SK-N-SH (cell line): ENCODE data around the gene XRN2. TPM values are rescaled to one million over a fixed set of nuclear protein-coding genes. Genes with fewer than 3 reads are reported as not detected.

Experiments used
- CTCF ChIA-PET: fragments of 300-600, 350-600 bp; formaldehyde crosslinking; extraction: SDS; loops from one replicate; lab custom pipeline; 2021; lab: Yijun Ruan, JAX
- POLR2A ChIA-PET: fragments of 350-600 bp; sonication (Branson Sonifier 250); formaldehyde crosslinking; extraction: SDS; loops from one replicate; lab custom pipeline; 2020; ENCODE audit warnings: antibody characterized with exemption, inconsistent platforms; lab: Yijun Ruan, JAX
- DNase-seq: peaks from one replicate; pipeline ENCODE4 v3.0.0; 2012
- H2AFZ ChIP-seq: fragments of 200-600 bp; sonication (generic); 2 replicates; pipeline ENCODE4 v1.8.1; 2016; ENCODE audit warnings: antibody characterized with exemption, mild to moderate bottlenecking, low read depth
- H3F3A ChIP-seq: fragments of 200-600 bp; sonication (generic); replicated peaks from 2 replicates; pipeline ENCODE3; 2016; ENCODE audit warnings: antibody characterized with exemption, mild to moderate bottlenecking; ENCODE audit not compliant: insufficient read depth
- H3K27ac ChIP-seq, 2 experiments: fragments of 200-500 bp in 1 of 2; fragments of 200-600 bp in 1 of 2; sonication (Bioruptor generic) in 1 of 2; sonication (generic), shearing (Covaris generic) in 1 of 2; 2 replicates each; pipeline versions ENCODE4 v1.5.1 to v1.6.1; 2014 to 2016; ENCODE audit warnings: low read depth in 2 of 2, inconsistent platforms in 1 of 2, low read length in 1 of 2, mild to moderate bottlenecking in 1 of 2, mixed read lengths in 1 of 2
- H3K27me3 ChIP-seq: fragments of 200-600 bp; sonication (generic), shearing (Covaris generic); 2 replicates; pipeline ENCODE4 v1.6.1; 2016; ENCODE audit warnings: mixed run types; ENCODE audit not compliant: insufficient read depth
- H3K36me3 ChIP-seq, 2 experiments: fragments of 200-500 bp in 1 of 2; fragments of 200-600 bp in 1 of 2; sonication (Bioruptor generic) in 1 of 2; sonication (generic) in 1 of 2; replicated peaks in 1 of 2; 2 replicates each; pipeline versions ENCODE3 to v1.5.1; 2014 to 2016; ENCODE audit warnings: low read length in 1 of 2, mild to moderate bottlenecking in 1 of 2; ENCODE audit not compliant: insufficient read depth in 2 of 2, control insufficient read depth in 1 of 2
- H3K4me1 ChIP-seq, 2 experiments: fragments of 200-500 bp in 1 of 2; fragments of 200-600 bp in 1 of 2; sonication (Bioruptor generic) in 1 of 2; sonication (generic), shearing (Covaris generic) in 1 of 2; 2 replicates each; pipeline versions ENCODE4 v1.5.1 to v1.6.1; 2014 to 2016; ENCODE audit warnings: low read depth in 1 of 2, low read length in 1 of 2, mixed run types in 1 of 2; ENCODE audit not compliant: insufficient read depth in 2 of 2, control insufficient read depth in 1 of 2
- H3K4me2 ChIP-seq: fragments of 200-600 bp; sonication (generic), shearing (Covaris generic); 2 replicates; pipeline ENCODE4 v1.6.1; 2017; ENCODE audit warnings: mixed run types
- H3K4me3 ChIP-seq, 2 experiments: fragments of 200-500 bp in 1 of 2; fragments of 200-600 bp in 1 of 2; sonication (Bioruptor generic) in 1 of 2; sonication (generic), shearing (Covaris generic) in 1 of 2; 2 replicates each; pipeline versions ENCODE4 v1.5.1 to v1.8.1; 2014 to 2016; ENCODE audit warnings: low read depth in 2 of 2, inconsistent platforms in 1 of 2, low read length in 1 of 2, mild to moderate bottlenecking in 1 of 2, mixed read lengths in 1 of 2, moderate library complexity in 1 of 2
- H3K79me2 ChIP-seq: fragments of 200-600 bp; sonication (generic); 2 replicates; pipeline ENCODE4 v1.8.1; 2017; ENCODE audit warnings: mild to moderate bottlenecking; ENCODE audit not compliant: insufficient read depth
- H3K9ac ChIP-seq: fragments of 200-600 bp; sonication (generic); 2 replicates; pipeline ENCODE4 v1.6.1; 2017; ENCODE audit warnings: mixed run types
- H3K9me2 ChIP-seq: fragments of 200-600 bp; sonication (generic); 2 replicates; pipeline ENCODE4 v1.6.1; 2017; ENCODE audit warnings: mixed run types
- H3K9me3 ChIP-seq: fragments of 200-600 bp; sonication (generic); 2 replicates; pipeline ENCODE4 v1.6.1; 2017; ENCODE audit warnings: mixed run types, mild to moderate bottlenecking, moderate library complexity
- H4K20me1 ChIP-seq: fragments of 200-600 bp; sonication (generic); 2 replicates; pipeline ENCODE4 v1.6.1; 2017; ENCODE audit warnings: mild to moderate bottlenecking, mixed run types; ENCODE audit not compliant: insufficient read depth
- CHD2 ChIP-seq: fragments of 150-350 bp; IDR thresholded peaks from 2 replicates; pipeline ENCODE4 v1.6.1; 2018; ENCODE audit warnings: low read length; ENCODE audit not compliant: partially characterized antibody
- ELF1 ChIP-seq: IDR thresholded peaks from 2 replicates; pipeline ENCODE4 v1.4.0; 2012
- EZH2phosphoT487 ChIP-seq: fragments of 200-600 bp; sonication (generic); IDR thresholded peaks from 2 replicates; pipeline ENCODE4 v1.6.1; 2017; ENCODE audit warnings: low read depth, mixed run types, mild to moderate bottlenecking, antibody characterized with exemption, moderate library complexity, borderline replicate concordance
- FOSL2 ChIP-seq: IDR thresholded peaks from 2 replicates; pipeline ENCODE4 v1.4.0; 2012; ENCODE audit warnings: low read depth, mild to moderate bottlenecking, moderate library complexity, borderline replicate concordance
- GABPA ChIP-seq: IDR thresholded peaks from 2 replicates; pipeline ENCODE4 v1.4.0; 2012; ENCODE audit warnings: low read depth, mild to moderate bottlenecking
- JUND ChIP-seq: IDR thresholded peaks from 2 replicates; pipeline ENCODE4 v1.4.0; 2012
- MEF2A ChIP-seq: IDR thresholded peaks from 2 replicates; pipeline ENCODE4 v1.4.0; 2012; ENCODE audit warnings: low read depth, borderline replicate concordance
- NFIC ChIP-seq: IDR thresholded peaks from 2 replicates; pipeline ENCODE4 v1.4.0; 2012; ENCODE audit warnings: borderline replicate concordance
- RAD21 ChIP-seq: IDR thresholded peaks from 2 replicates; pipeline ENCODE4 v1.6.1; 2012; ENCODE audit warnings: mild to moderate bottlenecking, low read length
- RXRA ChIP-seq: IDR thresholded peaks from 2 replicates; pipeline ENCODE4 v1.4.0; 2012; ENCODE audit warnings: low read depth, mild to moderate bottlenecking, borderline replicate concordance
- TAF1 ChIP-seq: IDR thresholded peaks from 2 replicates; pipeline ENCODE4 v1.6.1; 2012; ENCODE audit warnings: low read depth, mild to moderate bottlenecking, low read length, moderate library complexity, borderline replicate concordance
- TEAD4 ChIP-seq: IDR thresholded peaks from 2 replicates; pipeline ENCODE4 v1.4.0; 2012; ENCODE audit warnings: mild to moderate bottlenecking, borderline replicate concordance; ENCODE audit not compliant: insufficient read depth
- WGBS: methylation state at CpG from one replicate; pipeline ENCODE4 v1.1.6; 2017; ENCODE audit warnings: low lambda C conversion rate; 5-methylcytosine and 5-hydroxymethylcytosine counted together
- polyA plus RNA-seq, 3 experiments: library from polyadenylated mRNA; depleted of rRNA; stranded (reverse); fragments of >200 nt; gene quantifications; 2 replicates each; pipeline ENCODE4 v1.2.3, GENCODE V29; 2012
- TF ChIP-seq, protein P1 (sequence below): fragments of 150-350 bp; IDR thresholded peaks from 2 replicates; pipeline ENCODE4 v1.6.1; 2017; ENCODE audit warnings: antibody characterized with exemption, low read length, low read depth, borderline replicate concordance
- TF ChIP-seq, protein P2 (sequence below): fragments of 200-600 bp; sonication (generic); IDR thresholded peaks from 2 replicates; pipeline ENCODE4 v1.6.1; 2017; ENCODE audit warnings: antibody characterized with exemption, mild to moderate bottlenecking, moderate library complexity
- TF ChIP-seq, protein P3 (sequence below): IDR thresholded peaks from 2 replicates; pipeline ENCODE4 v1.4.0; 2012; ENCODE audit warnings: low read depth, borderline replicate concordance

The XRN2 gene
- polyA plus RNA-seq, 1 of the 3 experiments (the other 2 are of a cell fraction), result 44.5 TPM

DNA sequence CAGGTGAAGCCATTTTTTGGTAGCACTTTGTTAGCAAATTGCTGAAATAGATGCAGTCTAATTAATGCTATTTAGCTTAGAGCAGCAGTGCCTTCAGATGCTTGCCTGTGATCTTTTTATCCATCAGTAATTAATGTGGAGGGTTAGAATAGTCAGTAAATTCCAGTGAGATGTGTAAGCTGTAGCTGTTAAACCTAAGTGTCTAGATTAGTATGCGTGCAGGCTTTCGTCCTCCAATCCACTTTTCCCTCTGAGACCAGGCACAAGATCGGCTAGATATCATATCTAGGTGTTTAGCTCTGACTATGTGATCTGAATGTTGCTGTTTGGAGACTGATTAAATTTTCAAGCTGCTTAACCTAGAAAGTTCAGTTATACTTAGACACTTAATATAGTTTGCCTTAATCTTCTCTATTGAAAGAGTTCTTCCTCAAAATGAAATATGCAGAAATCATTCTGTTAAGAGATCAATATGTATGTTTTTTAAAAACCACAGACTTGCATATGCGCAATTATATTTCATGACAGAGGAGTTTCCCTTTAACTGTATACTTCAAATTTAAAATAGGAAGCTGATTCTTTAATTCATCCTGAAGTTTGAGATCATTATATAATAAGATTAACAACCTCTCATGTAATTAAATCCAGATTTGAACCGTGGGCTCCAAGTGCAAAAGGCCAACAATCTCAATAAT, 41.2 kb downstream of the XRN2 start:
- H3F3A ChIP-seq, result peaks cover 3% of the 10 kb centered on the region
- no peaks in the 10 kb centered on the region for H3K79me2 ChIP-seq
- H4K20me1 ChIP-seq, result no peaks in the 10 kb centered on the region
- H3K4me1 ChIP-seq, result peaks cover 3 to 5% of the 10 kb centered on the region in 2 experiments; a peak in 2 of 4 replicates
- TF ChIP-seq RXRA (no peak), GABPA (no peak), EZH2phosphoT487 (no peak), TAF1 (no peak), CHD2 (no peak), TEAD4 (no peak), NFIC (no peak), RAD21 (no peak), MEF2A (no peak), FOSL2 (no peak), ELF1 (no peak), JUND (no peak)
- TF ChIP-seq, protein P1, sequence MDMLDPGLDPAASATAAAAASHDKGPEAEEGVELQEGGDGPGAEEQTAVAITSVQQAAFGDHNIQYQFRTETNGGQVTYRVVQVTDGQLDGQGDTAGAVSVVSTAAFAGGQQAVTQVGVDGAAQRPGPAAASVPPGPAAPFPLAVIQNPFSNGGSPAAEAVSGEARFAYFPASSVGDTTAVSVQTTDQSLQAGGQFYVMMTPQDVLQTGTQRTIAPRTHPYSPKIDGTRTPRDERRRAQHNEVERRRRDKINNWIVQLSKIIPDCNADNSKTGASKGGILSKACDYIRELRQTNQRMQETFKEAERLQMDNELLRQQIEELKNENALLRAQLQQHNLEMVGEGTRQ, result no peak
- TF ChIP-seq, protein P2, sequence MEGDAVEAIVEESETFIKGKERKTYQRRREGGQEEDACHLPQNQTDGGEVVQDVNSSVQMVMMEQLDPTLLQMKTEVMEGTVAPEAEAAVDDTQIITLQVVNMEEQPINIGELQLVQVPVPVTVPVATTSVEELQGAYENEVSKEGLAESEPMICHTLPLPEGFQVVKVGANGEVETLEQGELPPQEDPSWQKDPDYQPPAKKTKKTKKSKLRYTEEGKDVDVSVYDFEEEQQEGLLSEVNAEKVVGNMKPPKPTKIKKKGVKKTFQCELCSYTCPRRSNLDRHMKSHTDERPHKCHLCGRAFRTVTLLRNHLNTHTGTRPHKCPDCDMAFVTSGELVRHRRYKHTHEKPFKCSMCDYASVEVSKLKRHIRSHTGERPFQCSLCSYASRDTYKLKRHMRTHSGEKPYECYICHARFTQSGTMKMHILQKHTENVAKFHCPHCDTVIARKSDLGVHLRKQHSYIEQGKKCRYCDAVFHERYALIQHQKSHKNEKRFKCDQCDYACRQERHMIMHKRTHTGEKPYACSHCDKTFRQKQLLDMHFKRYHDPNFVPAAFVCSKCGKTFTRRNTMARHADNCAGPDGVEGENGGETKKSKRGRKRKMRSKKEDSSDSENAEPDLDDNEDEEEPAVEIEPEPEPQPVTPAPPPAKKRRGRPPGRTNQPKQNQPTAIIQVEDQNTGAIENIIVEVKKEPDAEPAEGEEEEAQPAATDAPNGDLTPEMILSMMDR, result no peak
- TF ChIP-seq, protein P3, sequence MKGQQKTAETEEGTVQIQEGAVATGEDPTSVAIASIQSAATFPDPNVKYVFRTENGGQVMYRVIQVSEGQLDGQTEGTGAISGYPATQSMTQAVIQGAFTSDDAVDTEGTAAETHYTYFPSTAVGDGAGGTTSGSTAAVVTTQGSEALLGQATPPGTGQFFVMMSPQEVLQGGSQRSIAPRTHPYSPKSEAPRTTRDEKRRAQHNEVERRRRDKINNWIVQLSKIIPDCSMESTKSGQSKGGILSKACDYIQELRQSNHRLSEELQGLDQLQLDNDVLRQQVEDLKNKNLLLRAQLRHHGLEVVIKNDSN, result no peak
- TF ChIP-seq, all 33 proteins: peak for 0
- peak overlapping the region in 1 of 2 experiments; percentile 16; a peak in 1 of 4 replicates for H3K27ac ChIP-seq
- peaks cover 73 to 86% of the 10 kb centered on the region in 2 experiments for H3K36me3 ChIP-seq
- H3K9ac ChIP-seq, result no peak overlapping the region
- no peaks in the 10 kb centered on the region for H3K27me3 ChIP-seq
- no peak for DNase-seq
- H2AFZ ChIP-seq, result no peak overlapping the region
- POLR2A ChIA-PET, result no interaction called here
- no peak overlapping the region for H3K4me2 ChIP-seq
- no peaks in the 10 kb centered on the region for H3K9me2 ChIP-seq
- WGBS, result 80% methylated on average over 5 of the region's 5 CpGs
- no peak overlapping the region for H3K4me3 ChIP-seq
- H3K9me3 ChIP-seq, result no peaks in the 10 kb centered on the region
- CTCF ChIA-PET, result interaction anchor here (1.2 to 2.9 kb wide), 2 partner anchors 8 to 109 kb away, joined by 3 to 11 read pairs; no protein-coding TSS in a partner anchor
